HG03280 (cell line): Measurements from ENCODE around the gene UBL7.

Source experiments
- ATAC-seq: cut with Tn5 transposase; IDR thresholded peaks from one replicate; pipeline ENCODE4 v1.9.1; 2021; ENCODE audit warnings: mild to moderate bottlenecking, moderate library complexity; ENCODE audit not compliant: unreplicated experiment

Gene UBL7

DNA sequence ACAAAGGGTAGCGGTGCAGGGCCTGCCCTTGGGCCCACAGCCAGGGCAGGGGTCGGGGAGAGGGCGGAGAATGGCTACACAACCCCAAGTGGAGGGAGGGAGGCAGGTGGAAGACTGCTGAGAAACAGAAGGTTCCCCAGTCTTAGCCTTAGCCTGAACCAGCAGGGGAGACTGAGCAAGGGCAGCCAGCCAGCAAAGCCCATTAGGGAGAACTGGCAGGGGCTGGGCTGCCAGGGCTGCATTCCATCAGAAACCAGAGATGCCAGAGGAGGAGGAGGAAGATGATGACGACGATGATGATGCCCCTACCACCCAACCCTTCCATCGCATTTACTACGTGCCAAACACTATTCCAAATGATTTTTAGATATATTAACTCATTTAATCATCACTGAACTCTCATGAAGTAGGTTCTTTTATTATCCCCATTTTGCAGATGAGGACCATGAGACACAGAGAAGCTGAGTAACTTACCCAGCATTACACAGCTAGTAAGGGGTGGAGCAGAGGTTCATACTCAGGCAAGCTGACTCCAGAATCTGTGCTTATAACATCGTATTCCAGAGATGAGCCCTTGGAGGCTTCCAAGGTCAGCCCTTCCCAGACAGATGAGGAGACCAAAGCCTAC, 35.9 kb downstream of the UBL7 start:
- no peak for ATAC-seq

DNA sequence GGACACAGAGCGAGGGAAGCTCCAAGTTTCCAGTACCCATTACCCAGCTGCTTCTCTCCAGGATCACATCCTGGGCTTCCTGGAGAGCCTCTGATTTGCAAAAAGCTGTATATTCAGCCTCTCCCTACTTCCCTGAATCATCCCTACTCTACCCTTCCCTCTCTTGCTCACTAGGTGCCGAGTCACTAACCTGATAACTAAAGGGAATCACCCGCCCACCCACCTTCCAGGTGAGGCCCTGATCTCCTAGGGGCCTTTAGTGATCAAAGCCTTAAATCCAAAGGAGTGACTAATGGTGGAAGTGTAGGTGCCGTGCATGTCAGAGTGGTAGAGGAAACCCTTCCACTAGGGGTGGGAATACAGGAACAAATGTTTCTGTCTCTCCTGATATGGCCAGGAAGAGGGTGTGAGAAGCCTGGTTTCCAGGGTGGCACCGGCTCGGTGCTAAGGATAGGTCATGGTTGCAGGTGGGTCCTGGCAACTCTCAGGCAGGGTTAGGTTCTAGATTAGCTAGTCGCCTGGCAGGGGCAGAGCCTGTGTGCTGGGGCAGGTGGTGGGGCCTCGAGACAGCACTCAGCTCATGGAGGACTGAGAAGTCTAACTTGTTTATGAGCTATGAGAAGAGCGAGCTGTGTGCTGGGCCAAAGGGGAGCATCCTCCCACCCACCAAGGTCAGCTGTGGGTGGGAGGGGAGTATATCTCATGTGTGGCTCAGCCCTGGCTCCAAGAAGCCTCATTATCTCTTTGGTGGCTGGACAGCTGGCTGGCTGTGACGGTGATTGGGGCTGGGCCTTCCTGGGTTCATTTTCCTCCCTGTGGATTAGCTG, 37.3 kb downstream of the UBL7 start:
- ATAC-seq, result no peak

DNA sequence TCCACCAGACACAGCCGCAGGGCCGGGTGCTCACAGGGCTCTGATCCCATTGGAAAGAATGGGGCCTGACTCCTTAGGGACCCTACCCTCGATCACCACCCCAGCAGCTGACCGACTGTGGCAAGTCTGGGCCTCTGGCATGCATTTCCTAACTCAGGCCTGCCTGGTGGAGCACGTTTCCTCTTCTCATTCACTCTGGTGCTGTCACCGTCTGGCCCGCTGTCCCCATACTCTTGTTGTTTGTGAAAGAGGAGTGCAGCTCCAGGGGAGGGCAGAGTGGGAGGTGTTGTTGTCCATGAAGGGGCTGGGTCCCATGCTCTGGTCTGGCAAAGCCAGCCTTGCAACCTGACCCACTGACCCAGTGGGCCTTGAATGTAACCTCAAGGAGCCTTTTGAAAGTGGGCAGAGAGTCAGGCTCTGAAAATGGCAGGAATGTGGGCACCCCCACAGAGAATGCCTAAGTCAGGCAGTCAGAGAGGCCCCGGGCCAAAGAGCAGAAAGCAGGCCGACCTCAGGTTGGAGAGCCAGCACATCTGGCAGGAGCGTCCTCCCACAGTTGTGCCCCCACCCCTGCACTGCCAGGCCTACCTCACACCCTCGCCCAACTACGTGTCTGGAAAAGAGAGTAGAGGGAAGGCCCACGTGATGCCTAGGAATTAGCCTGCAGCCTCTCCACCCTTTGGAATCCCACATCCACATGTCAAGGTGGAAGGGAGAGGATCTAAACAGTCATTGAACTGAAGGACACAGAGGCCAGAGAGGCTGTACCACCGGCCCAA, 38.1 kb downstream of the UBL7 start:
- ATAC-seq, result no peak

DNA sequence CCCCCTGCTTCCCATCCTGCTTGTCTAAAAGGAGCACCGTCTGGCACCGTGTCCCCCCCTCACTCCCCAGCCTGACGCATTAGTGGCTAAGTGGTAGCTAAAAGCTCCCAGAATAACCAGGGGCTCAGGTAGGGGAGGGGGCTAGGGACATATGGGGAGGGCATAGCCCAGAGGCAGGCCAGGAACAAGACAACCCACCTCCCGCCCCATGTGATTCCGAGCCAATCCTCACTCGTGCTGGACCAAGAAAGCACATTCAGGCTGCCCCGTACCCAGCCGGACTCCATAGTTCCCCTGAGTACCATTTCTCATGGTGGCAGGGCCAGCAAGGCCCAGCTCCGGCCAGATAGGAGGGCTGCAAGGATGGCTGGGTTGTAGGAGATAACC, 38.7 kb downstream of the UBL7 start:
- ATAC-seq, result no peak

DNA sequence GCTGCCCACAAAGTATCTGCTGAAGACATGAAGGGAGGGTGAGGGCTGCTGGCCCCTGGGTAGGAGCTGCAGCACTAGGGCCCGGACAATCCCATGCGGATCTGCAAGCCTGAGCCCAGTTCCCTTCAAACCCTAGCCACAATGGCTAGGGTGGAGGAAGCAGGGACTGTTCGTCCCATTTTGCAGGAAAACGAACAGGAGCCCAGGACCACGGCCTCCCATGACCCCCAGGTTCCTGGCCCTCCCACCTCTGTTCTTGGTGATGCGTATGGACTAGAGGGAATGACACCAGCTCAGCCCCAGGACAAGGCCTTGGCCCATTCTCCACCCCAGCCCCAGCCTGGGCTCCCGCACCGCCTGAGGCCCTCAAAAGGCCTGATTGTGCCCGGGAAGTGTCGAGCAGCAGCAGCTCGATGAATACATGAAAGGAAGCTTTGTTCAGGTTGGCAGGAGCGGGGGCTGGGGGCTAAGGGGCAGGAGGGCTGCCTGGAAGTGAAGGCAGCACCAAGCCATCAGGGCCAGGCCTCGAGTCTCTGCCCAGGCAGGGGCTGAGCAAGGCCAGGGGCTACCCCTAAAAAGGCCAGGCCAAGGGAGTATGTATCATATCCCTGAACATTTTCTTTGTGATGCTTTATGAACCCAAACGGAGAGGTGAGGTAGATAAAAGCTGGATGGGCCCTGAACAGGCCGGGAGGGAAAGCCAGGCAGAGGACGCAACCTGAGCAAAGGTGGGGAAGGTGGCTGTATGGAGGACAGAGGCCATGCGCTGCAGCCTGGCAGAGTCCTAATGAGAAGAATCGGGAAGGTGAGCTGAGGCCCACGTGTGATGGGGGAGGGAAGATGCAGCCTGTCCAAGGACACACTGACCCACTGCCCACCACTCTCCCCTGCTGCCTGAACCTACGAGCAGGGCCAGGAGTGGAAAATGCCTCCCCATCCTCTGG, 39.4 kb downstream of the UBL7 start:
- no peak for ATAC-seq

DNA sequence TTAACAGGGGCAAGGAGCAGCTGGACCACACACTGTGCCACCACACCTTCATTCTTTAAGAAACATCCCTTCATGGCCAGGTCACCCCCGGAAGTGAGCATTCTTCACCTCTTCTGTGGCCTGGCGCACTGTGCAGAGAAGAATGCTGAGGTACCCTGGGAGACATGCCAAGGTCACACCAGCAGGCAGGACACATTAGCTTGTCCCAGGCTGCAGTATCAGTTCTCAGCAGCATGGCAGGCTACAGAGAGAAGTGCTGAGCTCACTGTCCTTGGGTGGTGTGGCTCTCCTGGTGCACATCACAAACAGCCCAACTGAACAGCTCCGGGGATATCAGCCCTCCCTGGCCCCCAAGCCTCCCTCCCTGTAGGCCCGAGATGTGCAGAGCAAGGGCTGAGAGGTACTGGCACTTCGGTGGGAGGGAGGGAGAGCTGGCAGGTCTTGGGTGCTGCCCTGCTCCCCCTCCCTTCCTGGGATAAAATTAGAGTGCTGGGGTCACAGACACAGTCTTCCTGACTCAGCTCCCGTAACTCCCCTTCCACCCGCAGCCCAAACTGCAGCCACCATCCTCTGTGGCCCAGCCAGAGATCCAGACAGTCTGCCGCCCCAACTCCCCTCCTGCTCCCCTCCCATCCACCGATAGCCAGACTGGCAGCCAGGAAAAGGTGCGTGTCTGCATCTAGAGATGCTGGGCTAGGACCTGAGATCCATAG, 40.6 kb downstream of the UBL7 start:
- no peak for ATAC-seq

DNA sequence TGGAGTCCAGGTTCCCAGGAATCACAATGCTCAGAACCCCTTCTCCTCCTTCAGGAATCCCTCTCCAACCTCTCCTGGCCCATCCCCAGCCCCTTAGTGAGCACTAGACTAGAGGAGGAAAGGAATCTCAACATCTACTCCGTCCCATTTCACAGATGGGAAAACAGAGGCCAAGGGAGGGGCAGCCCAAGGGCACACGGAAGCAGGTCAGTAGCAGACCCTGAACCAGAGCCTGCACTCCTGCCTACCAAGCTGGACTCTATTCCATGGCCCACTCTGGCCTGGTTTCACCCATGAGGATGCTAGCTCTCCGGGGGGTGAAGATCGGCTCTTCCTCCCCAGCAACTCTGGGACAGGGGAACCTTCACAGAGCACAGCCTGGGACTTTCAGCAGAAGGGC, 41.5 kb downstream of the UBL7 start:
- no peak for ATAC-seq

DNA sequence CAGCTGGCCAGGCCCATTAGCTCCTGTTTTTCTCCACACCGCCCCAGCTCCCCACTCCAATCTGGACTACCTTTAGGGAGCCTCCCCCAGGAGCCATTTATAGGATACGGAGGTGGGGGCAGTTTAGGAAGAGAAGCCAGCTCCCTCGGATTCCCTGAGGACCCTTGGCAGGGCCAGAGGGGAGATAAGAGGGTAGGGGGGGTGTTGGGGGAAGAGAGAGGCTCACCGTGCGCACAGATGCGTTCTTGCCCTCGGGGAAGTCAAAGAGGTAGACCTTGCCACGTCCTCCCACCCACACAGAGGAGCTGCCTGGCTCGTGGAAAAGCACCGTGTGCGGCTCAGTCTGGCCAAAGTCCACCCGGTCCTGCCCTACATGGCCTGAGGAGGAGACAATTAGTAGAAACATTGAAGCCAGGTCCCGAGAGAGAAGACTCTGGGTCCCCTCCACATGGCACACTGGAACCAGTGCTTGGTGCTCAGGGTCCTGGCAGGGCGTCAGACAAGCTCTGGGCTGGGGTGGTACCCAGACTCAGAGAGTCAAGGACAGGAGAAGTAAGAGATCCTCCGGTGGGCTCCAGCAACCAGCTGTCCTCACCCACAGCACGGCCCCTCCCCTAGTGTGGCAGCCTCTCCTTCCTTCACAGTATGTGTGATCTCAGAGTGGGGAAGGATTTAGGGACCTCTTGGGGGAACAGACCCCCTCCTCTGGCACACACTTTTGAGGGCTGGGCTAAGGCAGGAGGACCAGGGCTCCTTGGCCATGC, 42.2 kb downstream of the UBL7 start:
- ATAC-seq, result no peak

DNA sequence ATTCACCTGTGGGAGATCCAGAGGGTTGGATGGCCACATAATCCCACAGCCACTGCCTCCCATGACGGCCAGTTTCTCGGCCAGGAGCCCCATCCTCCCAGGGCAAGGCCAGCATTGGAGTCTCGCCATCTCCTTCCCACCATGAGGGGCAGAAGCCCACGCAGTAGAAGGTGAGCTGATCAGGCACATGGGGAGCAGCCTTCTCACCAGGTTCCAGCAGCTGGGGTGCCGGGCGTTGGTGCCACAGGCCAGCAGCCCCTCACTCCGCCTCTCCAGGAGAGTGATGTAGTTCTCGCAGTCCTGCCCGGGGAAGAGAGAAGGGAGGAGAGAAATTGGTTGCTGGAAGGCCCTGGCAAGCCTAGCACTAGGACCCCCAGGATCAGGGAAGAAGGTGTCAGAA, 43.3 kb downstream of the UBL7 start:
- no peak for ATAC-seq

DNA sequence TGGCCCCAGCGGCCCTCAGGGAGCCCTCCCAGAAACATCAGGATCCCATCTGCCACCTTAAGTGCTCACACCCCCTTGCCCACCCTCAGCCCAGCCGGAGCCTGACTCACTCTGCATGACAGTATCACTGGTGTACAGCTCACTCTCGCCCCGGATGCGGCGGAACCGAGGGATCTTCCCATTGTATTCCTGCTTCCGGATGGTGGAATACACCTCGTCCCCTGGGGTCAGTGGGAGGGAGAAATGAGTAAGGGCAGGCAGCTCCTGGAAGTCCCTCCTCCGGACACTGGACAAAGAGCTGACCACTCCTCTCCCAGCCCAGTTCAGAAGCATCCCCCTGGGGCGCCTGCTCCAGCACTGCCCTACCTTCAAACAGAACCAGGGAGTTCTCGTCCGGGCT, 43.7 kb downstream of the UBL7 start:
- no peak for ATAC-seq

DNA sequence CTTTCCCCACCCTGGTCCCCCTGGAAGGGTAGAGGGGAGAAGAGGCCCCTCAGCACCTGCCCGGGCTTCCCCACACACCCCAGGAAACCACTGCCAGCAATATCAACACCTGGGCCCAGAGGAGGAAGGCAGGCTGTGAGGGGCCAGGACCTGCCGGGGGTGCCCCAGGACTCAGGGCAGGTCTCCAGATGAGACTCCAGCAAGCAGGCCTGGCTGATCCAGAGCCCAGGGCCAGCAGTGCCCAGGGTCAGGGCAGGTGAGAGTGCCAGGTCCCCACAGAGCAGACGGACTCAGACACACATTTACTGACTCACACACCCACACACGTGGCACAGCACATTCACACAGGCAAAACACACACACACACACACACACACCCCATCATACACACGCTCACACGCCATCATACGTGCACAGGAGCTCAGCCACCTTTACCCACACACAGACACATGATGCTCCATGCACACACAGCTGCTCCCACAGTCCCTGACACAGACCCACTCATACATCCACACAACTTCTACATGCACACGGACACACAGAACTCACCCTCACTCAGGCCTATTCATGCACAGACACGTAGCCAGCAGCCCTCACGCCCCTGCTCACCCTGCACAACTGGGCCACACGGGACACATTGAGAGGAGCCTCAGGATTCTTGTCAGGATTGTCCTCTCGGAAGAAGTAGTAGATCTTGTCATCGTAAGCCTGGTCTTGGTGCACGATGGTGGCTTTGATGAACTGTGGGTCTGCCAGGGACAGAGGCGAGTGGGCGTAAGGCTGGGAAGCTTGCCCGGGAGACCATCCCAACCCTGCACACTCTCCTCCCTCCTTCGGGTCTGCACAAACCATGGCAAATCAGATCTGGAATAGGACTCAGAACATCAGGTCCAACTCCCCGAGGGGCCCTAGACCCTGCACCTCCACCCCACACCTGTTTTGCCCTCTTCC, 44.7 kb downstream of the UBL7 start:
- ATAC-seq, result no peak

DNA sequence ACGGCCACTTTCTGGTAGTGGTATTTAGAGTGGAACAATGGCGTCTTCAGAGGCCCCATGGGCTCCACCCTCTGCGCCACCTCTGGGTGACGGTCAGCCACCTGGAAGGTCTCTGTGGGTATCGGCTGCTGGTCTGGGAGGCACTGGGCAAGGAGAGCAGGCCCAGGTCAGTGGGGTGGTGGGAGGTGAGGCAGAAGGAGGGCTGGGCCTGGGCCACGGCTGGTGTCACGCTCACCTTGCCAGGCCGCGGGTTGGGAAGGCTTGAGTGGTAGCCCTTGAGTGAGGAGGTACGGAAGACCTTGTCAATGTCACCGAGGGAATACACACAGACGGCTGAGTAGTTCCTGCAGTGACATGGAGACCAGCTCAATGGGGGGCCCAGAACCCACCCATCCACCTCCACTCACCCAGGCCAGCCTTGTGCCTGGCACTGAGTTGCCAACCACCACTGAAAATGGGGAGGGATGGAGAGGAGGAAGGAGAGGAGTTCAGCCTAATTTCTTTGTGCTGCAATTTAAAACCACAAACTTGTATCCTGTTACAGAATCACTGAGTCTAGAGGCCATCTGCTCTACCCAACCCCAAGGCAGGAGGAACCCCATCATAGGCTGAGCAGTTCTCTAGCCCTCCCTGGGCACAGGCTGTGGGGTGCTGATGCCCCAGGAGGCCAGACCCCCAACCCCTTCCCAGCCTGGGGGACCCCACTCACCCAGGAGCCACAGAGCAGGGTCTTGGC, 46.2 kb downstream of the UBL7 start:
- no peak for ATAC-seq

DNA sequence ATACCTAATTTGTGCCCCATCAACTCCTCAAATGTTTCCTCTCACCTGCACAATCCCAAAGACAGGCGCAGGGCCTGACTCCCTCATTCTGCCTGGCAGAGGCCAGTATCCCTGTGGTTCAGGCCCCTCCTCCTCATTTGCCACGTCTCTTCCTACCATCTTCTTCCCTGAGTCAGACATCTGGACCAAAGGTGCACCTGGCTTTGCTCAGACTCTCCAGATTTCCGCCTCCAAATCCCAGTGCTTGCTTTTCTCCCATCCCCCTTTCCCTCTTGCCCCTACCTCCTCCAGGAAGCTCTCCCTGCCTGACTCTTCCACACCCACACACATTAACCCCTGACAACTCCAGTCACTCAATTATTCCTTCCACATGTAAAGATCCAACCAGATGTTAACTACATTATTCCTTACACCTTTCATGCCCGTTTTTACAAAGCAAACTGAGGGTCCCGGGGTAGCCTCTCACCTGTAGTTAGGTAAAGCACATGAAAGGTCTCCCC, 46.8 kb downstream of the UBL7 start:
- no peak for ATAC-seq

DNA sequence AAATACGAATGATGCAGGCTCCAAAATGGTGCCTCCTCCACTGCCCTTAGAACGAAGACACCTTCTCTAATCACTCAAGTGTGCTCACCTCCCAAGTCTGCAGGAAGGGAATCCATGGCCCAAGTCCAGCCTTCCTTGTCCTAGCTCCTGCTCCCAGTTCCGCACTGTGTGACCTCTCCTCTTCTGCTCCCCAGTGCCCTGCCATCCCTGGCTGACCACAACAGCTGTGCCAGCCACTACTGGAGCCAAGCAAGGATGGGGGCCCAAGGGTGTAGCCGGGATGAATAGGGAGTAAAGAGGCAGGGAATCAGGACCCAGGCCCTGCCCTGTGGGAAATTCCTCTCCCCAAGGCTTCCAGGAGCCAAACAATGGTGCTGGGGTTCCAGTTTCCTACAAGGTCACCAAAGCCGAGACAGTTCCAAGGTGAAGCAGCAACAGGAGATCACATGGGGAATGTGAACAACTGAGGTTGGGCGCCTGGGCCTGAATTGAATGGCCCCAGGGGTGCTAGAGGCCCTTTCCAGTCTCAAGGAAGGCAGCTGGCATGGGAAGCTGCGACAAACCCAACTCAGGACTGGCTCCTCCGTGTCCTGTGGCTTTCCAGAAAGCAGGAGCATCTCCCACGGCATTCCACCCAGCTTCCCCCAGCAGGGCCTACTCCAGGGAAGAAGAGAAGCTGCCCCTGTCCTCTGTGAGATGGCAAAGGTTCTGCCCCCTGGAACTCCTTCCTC, 47.4 kb downstream of the UBL7 start:
- ATAC-seq, result no peak

DNA sequence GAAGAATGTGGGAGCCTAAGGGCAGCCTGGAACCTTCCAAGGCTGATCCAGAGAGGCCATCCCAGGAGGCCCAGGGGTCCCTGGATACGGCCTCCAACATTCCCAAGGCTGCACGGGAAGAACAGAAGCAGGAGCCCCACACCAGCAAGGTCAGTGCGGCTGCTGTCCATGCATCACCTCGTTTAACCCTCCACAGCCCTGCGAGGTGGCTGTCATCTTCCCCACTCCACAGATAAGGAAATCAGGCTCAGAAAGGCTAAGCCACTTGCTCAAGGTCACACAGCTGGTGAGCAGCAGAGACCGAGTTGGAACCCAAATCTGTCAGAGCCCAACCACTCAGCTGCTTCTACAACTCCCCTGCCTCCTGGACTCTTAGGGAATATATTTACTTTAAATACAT, 48.8 kb downstream of the UBL7 start:
- ATAC-seq, result no peak

DNA sequence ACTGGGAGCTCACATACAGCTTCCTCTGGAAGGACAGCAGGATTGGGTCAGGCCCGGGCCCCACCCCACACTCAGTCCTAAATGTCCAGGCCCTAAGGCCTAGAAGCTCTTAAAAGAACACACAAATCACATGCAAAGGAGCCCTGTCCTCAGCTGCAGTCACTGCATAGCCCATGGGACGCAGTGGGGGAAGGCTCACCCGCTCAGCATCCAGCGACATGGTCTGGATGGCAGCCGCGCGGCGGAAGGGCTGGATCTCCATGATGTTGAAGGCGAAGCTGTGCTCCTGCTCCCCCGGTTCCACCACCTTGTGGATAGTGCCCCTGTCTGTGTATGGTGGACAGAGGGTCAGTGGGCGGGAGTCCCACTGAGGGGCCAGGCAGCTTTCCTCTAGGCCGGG, 49.3 kb downstream of the UBL7 start:
- ATAC-seq, result no peak

DNA sequence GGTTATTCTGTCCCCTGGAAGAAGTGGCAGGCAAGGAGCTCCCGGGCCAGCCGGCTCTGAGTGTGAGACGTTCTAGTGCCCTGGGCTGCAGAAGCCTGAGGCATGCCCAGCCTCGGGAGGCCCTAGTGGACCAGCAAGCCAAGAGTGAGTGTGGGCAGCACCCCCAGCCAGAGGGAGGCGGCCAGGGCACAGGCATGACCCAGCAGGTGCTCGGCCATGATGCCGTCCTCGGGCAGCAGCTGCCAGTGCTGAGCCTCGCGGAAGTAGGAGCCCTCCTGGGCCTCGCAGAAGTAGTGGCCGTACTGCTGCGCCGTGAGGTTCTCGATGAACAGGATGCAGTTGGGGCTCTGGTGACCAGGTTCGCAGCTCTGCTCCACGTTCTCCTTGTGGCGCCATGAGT, 50.5 kb downstream of the UBL7 start:
- no peak for ATAC-seq
